GM12891 (cell line): ENCODE measurements around the gene U2AF1L4.
A peak's percentile ranks its signal among the peaks of the same experiment; 100 is the strongest.

Experiments used
- POLR2A ChIP-seq: IDR thresholded peaks from 2 replicates; pipeline ENCODE4 v1.6.1; 2011; ENCODE audit warnings: low read depth, low read length, control low read depth
- POLR2AphosphoS5 ChIP-seq: IDR thresholded peaks from 2 replicates; pipeline ENCODE4 v1.6.1; 2011; ENCODE audit warnings: low read depth, low read length, control low read depth
- POU2F2 ChIP-seq: IDR thresholded peaks from 2 replicates; pipeline ENCODE4 v1.6.1; 2011; ENCODE audit warnings: low read depth, mild to moderate bottlenecking, control low read depth, low read length, moderate library complexity
- SPI1 ChIP-seq: IDR thresholded peaks from 2 replicates; pipeline ENCODE4 v1.6.1; 2011; ENCODE audit warnings: low read depth, low read length, control low read depth
- TAF1 ChIP-seq: IDR thresholded peaks from 2 replicates; pipeline ENCODE4 v1.6.1; 2011; ENCODE audit warnings: low read depth, low read length, control low read depth

GRCh38 chr19:35724560-35724959 is 20.7 kb downstream of the U2AF1L4 start:
- TF ChIP-seq POLR2AphosphoS5 (no peak), POLR2A (0 out of 2 replicates have a peak, but pooled peaks have one; percentile 10), TAF1 (no peak), SPI1 (no peak), POU2F2 (no peak)
